22Rv1 (cell line): ENCODE measurements around the gene TTLL10.

ENCODE experiments used
- ZFX ChIP-seq: fragments of 450-650 bp; IDR thresholded peaks from 2 replicates; pipeline ENCODE4 v1.6.1; 2017; ENCODE audit warnings: antibody characterized with exemption, borderline replicate concordance
- TF ChIP-seq, protein P1 (sequence below): fragments of 450-650 bp; IDR thresholded peaks from 2 replicates; pipeline ENCODE4 v1.5.1; 2017; ENCODE audit warnings: mild to moderate bottlenecking

DNA sequence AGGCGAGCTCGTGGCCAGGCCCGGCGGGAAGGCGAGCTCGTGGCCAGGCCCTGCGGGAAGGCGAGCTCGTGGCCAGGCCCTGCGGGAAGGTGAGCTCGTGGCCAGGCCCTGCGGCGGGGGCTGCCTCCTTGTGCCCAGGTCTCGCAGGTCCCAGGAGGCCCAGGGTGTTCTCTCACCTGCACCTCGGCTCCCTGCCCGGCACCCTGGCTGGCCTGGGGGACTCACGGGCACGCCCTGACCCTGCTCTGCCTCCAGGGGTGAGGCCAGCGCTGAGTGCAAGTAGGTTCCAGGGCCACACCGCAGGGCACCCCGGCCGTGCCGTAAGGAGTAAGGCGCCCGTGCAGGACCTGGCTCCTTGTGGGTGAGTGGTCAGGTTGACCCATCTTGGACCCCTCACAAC, 53.7 kb downstream of the TTLL10 start:
- TF ChIP-seq, protein P1, sequence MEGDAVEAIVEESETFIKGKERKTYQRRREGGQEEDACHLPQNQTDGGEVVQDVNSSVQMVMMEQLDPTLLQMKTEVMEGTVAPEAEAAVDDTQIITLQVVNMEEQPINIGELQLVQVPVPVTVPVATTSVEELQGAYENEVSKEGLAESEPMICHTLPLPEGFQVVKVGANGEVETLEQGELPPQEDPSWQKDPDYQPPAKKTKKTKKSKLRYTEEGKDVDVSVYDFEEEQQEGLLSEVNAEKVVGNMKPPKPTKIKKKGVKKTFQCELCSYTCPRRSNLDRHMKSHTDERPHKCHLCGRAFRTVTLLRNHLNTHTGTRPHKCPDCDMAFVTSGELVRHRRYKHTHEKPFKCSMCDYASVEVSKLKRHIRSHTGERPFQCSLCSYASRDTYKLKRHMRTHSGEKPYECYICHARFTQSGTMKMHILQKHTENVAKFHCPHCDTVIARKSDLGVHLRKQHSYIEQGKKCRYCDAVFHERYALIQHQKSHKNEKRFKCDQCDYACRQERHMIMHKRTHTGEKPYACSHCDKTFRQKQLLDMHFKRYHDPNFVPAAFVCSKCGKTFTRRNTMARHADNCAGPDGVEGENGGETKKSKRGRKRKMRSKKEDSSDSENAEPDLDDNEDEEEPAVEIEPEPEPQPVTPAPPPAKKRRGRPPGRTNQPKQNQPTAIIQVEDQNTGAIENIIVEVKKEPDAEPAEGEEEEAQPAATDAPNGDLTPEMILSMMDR = no peak
- TF ChIP-seq ZFX = no peak
